HG02798 (cell line): ENCODE measurements around the gene CARD10.

Source experiments
- ATAC-seq: cut with Tn5 transposase; IDR thresholded peaks from one replicate; pipeline ENCODE4 v1.9.1; 2021; ENCODE audit warnings: mild to moderate bottlenecking; ENCODE audit not compliant: unreplicated experiment, poor library complexity

Gene CARD10

DNA sequence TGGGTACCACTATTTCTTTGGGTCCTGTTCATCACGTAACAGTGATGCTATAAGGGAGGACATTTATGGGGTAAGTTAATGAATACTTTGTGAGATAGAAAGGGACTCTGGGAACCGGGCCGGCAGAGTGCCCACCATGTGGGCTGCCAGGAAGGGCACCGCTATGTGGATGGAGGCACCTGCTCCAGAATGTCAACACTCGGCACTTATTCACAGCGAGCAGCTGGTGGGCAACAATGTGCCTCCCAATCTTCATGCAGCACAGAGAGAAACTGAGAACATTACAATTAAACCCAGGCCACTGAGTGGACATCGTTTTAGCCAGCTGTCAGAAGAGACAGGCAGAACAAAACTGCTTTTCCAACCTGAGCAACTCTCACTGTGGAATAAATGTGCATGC lies 76.1 kb downstream of the CARD10 start:
- ATAC-seq, result no peak

- ATAC-seq, result no peak
Observed at GRCh38 chr22:37442537-37442936, 76.7 kb downstream of the CARD10 start.

DNA sequence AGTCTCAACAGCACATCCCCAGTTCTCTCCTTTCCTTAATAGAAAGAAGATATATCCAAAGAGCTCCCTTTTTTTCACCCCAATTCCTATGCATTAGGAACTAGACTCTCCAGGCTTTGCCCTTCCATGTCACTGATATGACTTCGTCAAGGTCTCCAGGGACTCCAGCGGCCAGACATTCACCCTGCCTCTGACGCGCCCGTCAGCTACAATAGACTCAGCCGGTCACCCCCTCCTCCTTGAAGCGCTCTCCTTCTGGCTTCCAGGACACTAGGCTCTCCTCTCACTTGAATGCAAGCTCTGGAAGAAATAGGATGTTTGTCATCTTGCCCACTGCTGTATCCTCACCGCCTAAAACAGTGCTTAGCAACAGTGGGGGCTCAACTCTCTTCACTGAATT lies 77.1 kb downstream of the CARD10 start:
- ATAC-seq, result no peak

DNA sequence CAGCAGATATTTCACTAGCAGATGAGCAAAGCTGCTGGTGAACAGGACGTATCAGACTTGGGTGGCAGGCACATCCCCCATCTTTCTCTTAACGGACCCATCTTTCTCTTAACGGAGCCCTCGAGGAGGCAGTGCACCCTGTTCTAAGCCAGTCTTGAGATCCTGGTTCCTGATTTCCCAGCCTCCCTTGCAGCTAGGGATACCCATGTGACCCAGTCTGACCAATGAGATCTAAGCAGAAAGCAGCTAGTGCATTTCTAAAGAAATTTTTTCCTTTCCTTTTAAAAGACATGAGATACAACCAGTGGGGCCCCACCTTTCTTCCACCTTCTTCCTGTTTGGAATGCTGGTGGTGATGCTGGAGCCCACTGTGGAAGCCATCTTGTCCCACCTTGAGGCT lies 78.3 kb downstream of the CARD10 start:
- ATAC-seq, result no peak
